ENCODE measurements around the gene SLC25A29. TPM values are rescaled to one million over a fixed set of nuclear protein-coding genes. Genes with fewer than 3 reads are reported as not detected.

The SLC25A29 gene
- polyA plus RNA-seq, 2 of the 4 experiments (the other 2 are of a cell fraction): 6.3 to 15.1 TPM

DNA sequence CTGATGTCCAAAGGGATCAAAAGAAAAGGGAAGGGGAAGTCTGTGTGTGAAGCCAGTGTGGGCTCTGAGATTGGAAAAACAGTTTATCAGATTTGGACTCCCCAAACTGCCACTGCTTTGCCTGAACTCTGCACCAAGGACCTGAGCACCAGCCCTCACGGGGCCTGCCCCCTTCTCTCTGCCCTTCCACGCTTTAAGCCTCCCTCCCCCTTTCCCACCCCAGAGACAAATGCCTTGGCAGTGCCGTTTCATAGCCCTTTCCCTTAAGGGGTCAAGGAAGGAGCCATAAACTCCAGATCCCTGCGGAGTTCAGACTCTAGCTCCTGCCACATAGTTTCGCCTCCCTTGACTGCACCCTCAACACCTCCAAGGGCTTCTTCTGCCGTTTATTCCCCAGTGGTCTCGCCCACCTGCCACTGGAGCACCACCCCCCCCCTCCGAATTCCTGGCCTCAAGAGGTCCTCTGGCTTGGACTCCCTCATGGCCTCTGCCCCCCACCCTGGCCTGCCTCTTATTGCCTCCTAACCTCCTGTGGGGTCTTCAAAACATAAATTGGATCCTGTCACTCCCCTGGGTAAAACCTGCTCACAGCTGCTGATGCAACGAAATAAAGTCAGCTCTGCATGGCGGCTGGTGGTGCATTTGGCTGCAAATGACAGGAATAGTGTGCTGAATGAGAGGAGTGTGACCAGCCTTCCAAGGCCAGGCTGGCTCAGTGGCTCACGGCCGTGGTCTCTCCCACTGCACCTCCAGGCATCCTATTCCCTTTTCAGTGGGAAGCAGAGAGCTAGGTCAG, 18.8 kb downstream of the SLC25A29 start:
- ChIA-PET POLR2A (no interaction called here), CTCF (interaction anchor here (1.1 to 7.2 kb wide), 6 partner anchors 10 to 98 kb away, joined by 3 to 114 read pairs (median 6); partner anchors contain the start of gene SLC25A47)
- H3K9me3 ChIP-seq: no peaks in the 10 kb centered on the region
- WGBS (ENCODE audit: missing lambda C conversion rate): 83% methylated on average over 11 of the region's 12 CpGs
- peaks cover 9% of the 10 kb centered on the region; the same call in 2 of the 3 replicates for H3K4me1 ChIP-seq
- no peak overlapping the region for H3K4me2 ChIP-seq
- ATAC-seq (no peak), FAIRE-seq (no peak), DNase-seq (ENCODE audit: low read depth in 1 of 2, low spot score in 1 of 2) (no peak)
- no peak overlapping the region for H3K27ac ChIP-seq
- no peak for TF ChIP-seq HDAC2 (IDR thresholded peaks at IDR 0.05)
- no peak for TF ChIP-seq SMC3 (IDR thresholded peaks at IDR 0.05)
- no peak for TF ChIP-seq KDM1A (IDR thresholded peaks at IDR 0.05; ENCODE audit: low read depth)
- no peak for TF ChIP-seq EP300 (IDR thresholded peaks at IDR 0.05)
- no peak for TF ChIP-seq ZSCAN20 (CRISPR knock-in tag; IDR thresholded peaks at IDR 0.05)
- TF ChIP-seq ZNF302 (CRISPR knock-in tag; IDR thresholded peaks at IDR 0.05): no peak
- no peak for TF ChIP-seq CBX2 (IDR thresholded peaks at IDR 0.05; ENCODE audit: borderline replicate concordance, low read depth)
- no peak for TF ChIP-seq NPAS2 (CRISPR knock-in tag; IDR thresholded peaks at IDR 0.05; ENCODE audit: borderline replicate concordance)
- TF ChIP-seq ATOH8 (CRISPR knock-in tag; IDR thresholded peaks at IDR 0.05; ENCODE audit: low read depth): no peak
- TF ChIP-seq PHF8 (IDR thresholded peaks at IDR 0.05; ENCODE audit: borderline replicate concordance, low read depth): no peak
- TF ChIP-seq, protein P1, sequence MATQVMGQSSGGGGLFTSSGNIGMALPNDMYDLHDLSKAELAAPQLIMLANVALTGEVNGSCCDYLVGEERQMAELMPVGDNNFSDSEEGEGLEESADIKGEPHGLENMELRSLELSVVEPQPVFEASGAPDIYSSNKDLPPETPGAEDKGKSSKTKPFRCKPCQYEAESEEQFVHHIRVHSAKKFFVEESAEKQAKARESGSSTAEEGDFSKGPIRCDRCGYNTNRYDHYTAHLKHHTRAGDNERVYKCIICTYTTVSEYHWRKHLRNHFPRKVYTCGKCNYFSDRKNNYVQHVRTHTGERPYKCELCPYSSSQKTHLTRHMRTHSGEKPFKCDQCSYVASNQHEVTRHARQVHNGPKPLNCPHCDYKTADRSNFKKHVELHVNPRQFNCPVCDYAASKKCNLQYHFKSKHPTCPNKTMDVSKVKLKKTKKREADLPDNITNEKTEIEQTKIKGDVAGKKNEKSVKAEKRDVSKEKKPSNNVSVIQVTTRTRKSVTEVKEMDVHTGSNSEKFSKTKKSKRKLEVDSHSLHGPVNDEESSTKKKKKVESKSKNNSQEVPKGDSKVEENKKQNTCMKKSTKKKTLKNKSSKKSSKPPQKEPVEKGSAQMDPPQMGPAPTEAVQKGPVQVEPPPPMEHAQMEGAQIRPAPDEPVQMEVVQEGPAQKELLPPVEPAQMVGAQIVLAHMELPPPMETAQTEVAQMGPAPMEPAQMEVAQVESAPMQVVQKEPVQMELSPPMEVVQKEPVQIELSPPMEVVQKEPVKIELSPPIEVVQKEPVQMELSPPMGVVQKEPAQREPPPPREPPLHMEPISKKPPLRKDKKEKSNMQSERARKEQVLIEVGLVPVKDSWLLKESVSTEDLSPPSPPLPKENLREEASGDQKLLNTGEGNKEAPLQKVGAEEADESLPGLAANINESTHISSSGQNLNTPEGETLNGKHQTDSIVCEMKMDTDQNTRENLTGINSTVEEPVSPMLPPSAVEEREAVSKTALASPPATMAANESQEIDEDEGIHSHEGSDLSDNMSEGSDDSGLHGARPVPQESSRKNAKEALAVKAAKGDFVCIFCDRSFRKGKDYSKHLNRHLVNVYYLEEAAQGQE (IDR thresholded peaks at IDR 0.05): no peak
- no peak for TF ChIP-seq CHD2 (IDR thresholded peaks at IDR 0.05; ENCODE audit: low read length, partially characterized antibody)
- TF ChIP-seq USF2 (IDR thresholded peaks at IDR 0.05): no peak
- TF ChIP-seq RCOR1 (IDR thresholded peaks at IDR 0.05; ENCODE audit: low read depth, low read length): no peak
- TF ChIP-seq FOSL2 (IDR thresholded peaks at IDR 0.05): no peak
- TF ChIP-seq FOSL2 (CRISPR knock-in tag; IDR thresholded peaks at IDR 0.05): no peak
- TF ChIP-seq MAFK (IDR thresholded peaks at IDR 0.05; ENCODE audit: partially characterized antibody): no peak
- TF ChIP-seq ZFP36 (IDR thresholded peaks at IDR 0.05; ENCODE audit: borderline replicate concordance, partially characterized antibody): no peak
- TF ChIP-seq, protein P2, sequence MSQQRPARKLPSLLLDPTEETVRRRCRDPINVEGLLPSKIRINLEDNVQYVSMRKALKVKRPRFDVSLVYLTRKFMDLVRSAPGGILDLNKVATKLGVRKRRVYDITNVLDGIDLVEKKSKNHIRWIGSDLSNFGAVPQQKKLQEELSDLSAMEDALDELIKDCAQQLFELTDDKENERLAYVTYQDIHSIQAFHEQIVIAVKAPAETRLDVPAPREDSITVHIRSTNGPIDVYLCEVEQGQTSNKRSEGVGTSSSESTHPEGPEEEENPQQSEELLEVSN (IDR thresholded peaks at IDR 0.05; ENCODE audit: borderline replicate concordance, low read depth): no peak
- TF ChIP-seq HOXA7 (CRISPR knock-in tag; IDR thresholded peaks at IDR 0.05): no peak
- H3K4me3 ChIP-seq: no peak overlapping the region

Measured in A549 (cell line).